Esophagus squamous epithelium (tissue), 5 donors: ENCODE results near the gene UBR3. TPM values are rescaled to one million over a fixed set of nuclear protein-coding genes. Genes with fewer than 3 reads are reported as not detected.

Source experiments
- DNase-seq: peaks from one replicate; lab custom pipeline; 2025; lab: John Stamatoyannopoulos, UW
- H3K27ac ChIP-seq, 4 donors: fragments of 200-600 bp; sonication (generic); one replicate each; pipeline ENCODE4 v1.5.1; 2016 to 2019; ENCODE audit warnings: mild to moderate bottlenecking in 1 of 4
- H3K27me3 ChIP-seq, 4 donors: fragments of 200-600 bp; sonication (generic); 1 replicate in 3 of 4; 2 replicates in 1 of 4; pipeline versions ENCODE4 v1.5.1 to v1.6.0; 2017 to 2021; ENCODE audit warnings: antibody characterized with exemption in 1 of 4
- H3K36me3 ChIP-seq, 3 donors: fragments of 200-600 bp; sonication (generic); one replicate each; pipeline ENCODE4 v1.5.1; 2016 to 2019
- H3K4me1 ChIP-seq, 3 donors: fragments of 200-600 bp; sonication (generic); one replicate each; pipeline ENCODE4 v1.5.1; 2017 to 2019
- H3K4me3 ChIP-seq, 4 donors: fragments of 200-600 bp; sonication (generic); 1 replicate in 3 of 4; 2 replicates in 1 of 4; pipeline ENCODE4 v1.5.1; 2016 to 2019; ENCODE audit warnings: mild to moderate bottlenecking in 2 of 4, moderate library complexity in 1 of 4
- H3K9me3 ChIP-seq, 3 donors: fragments of 200-600 bp; sonication (generic); one replicate each; pipeline ENCODE4 v1.5.1; 2016 to 2019
- CTCF ChIP-seq, 6 experiments: fragments of 450-650 bp in 4 of 6; fragments of 200-600 bp in 2 of 6; sonication (generic) in 2 of 6; IDR thresholded peaks; one replicate each; pipeline ENCODE4 v1.5.1; 2016 to 2019; ENCODE audit warnings: antibody characterized with exemption in 6 of 6, mild to moderate bottlenecking in 4 of 6, moderate library complexity in 4 of 6
- POLR2A ChIP-seq, 4 donors: fragments of 450-650 bp; IDR thresholded peaks; one replicate each; pipeline ENCODE4 v1.6.1; 2017; ENCODE audit warnings: antibody characterized with exemption in 4 of 4, mild to moderate bottlenecking in 4 of 4, moderate library complexity in 3 of 4
- WGBS, 2 donors: methylation state at CpG; one replicate each; pipeline ENCODE4 v1.1.5; 2018; 5-methylcytosine and 5-hydroxymethylcytosine counted together
- intact Hi-C: fragments of 100-400 bp; cut with DNase I; formaldehyde crosslinking; loops from one replicate; pipeline ENCODE4 v1.15.0; 2022
- total RNA-seq, 4 donors: library from RNA; depleted of rRNA; stranded (reverse); fragments of >200 nt; gene quantifications; one replicate each; pipeline ENCODE4 v1.1.0, GENCODE V29; 2016
- donor health status: DM: yes; HTN: yes; CAD: no.

UBR3 gene
- total RNA-seq, 4 donors from 2014 or later = 26.9 to 56.8 (median 43.2) TPM

- Histone ChIP-seq H3K9me3 (no peaks in the 10 kb centered on the region), H3K36me3 (peaks cover 0 to 59% (median 0%) of the 10 kb centered on the region in 3 donors), H3K27me3 (no peaks in the 10 kb centered on the region), H3K27ac (no peak overlapping the region), H3K4me3 (no peak overlapping the region), H3K4me1 (no peaks in the 10 kb centered on the region)
- WGBS, 2 donors = 94 to 96% methylated on average over 2 of the region's 2 CpGs
- TF ChIP-seq POLR2A (IDR thresholded peaks at IDR 0.05) (no peak), CTCF (IDR thresholded peaks at IDR 0.05) (no peak)
- DNase-seq = no peak
- intact Hi-C loops = no loop called here
These were observed 224.9 kb downstream of the UBR3 start for GRCh38 chr2:170052151-170052550.

DNA sequence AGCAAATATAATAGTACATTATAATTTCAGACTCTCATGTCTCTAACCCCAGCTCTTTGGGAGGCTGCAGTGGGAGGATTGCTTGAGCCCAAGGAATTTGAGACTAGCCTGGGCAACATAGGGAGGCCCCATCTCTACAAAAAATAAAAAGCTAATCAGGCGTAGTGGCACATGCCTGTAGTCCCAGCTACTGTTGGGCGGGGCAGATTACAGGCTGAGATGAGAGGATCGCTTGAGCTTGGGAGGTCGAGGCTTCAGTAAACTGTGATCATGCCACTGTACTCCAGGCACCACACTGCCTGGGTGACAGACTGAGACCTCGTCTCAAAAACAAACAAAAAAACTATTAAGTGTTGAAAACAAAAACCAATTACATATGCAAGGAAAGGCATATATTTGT, 227.7 kb downstream of the UBR3 start:
- H3K27me3 ChIP-seq = no peaks in the 10 kb centered on the region
- H3K4me1 ChIP-seq = no peaks in the 10 kb centered on the region
- no peak overlapping the region for H3K27ac ChIP-seq
- H3K9me3 ChIP-seq = no peaks in the 10 kb centered on the region
- H3K36me3 ChIP-seq = peaks cover 0 to 63% (median 0%) of the 10 kb centered on the region in 3 donors
- DNase-seq = no peak
- WGBS, 2 donors = 78 to 97% methylated on average over 5 of the region's 5 CpGs
- TF ChIP-seq CTCF (IDR thresholded peaks at IDR 0.05) (no peak), POLR2A (IDR thresholded peaks at IDR 0.05) (no peak)
- intact Hi-C loops = no loop called here
- no peak overlapping the region for H3K4me3 ChIP-seq

DNA sequence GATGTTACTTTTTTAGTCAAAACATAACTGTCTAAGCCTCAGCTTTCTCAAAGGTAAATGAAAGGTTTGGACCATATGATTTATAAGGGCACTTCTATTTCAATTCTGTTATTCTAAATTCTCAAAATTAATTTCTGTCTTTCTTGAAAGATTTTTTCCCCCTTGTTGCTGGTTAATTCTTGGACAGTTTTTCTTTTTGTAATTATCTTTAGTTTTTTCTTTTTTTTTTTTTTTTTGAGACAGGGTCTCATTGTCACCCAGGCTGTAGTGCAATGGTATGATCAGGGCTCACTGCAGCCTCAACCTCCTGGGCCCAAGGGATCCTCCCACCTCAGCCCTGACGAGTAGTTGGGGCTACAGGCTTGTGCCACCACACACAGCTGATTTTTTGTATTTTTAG, 229.6 kb downstream of the UBR3 start:
- intact Hi-C loops = no loop called here
- WGBS, 2 donors = 80 to 100% methylated on average over 1 of the region's 1 CpG
- no peak overlapping the region for H3K4me3 ChIP-seq
- H3K27me3 ChIP-seq = no peaks in the 10 kb centered on the region
- DNase-seq = no peak
- no peak overlapping the region for H3K27ac ChIP-seq
- no peaks in the 10 kb centered on the region for H3K9me3 ChIP-seq
- TF ChIP-seq CTCF (IDR thresholded peaks at IDR 0.05) (no peak), POLR2A (IDR thresholded peaks at IDR 0.05) (no peak)
- H3K4me1 ChIP-seq = no peaks in the 10 kb centered on the region
- H3K36me3 ChIP-seq = peaks cover 0 to 62% (median 4%) of the 10 kb centered on the region in 3 donors

GRCh38 chr2:170063456-170064235, 236.4 kb downstream of the UBR3 start:
- Histone ChIP-seq H3K27ac (no peak overlapping the region), H3K9me3 (no peaks in the 10 kb centered on the region), H3K36me3 (peaks cover 0 to 78% (median 4%) of the 10 kb centered on the region in 3 donors), H3K4me1 (no peaks in the 10 kb centered on the region), H3K27me3 (no peaks in the 10 kb centered on the region), H3K4me3 (no peak overlapping the region)
- TF ChIP-seq POLR2A (IDR thresholded peaks at IDR 0.05) (no peak), CTCF (IDR thresholded peaks at IDR 0.05) (no peak)
- WGBS, 2 donors = 83 to 85% methylated on average over 2 of the region's 2 CpGs
- no peak for DNase-seq
- intact Hi-C loops = no loop called here

- Histone ChIP-seq H3K4me3 (no peak overlapping the region), H3K36me3 (peaks cover 0 to 60% (median 0%) of the 10 kb centered on the region in 3 donors), H3K4me1 (peaks cover 0 to 12% (median 10%) of the 10 kb centered on the region in 3 donors), H3K27me3 (no peaks in the 10 kb centered on the region), H3K9me3 (no peaks in the 10 kb centered on the region), H3K27ac (no peak overlapping the region)
- no peak for TF ChIP-seq POLR2A (IDR thresholded peaks at IDR 0.05)
- TF ChIP-seq CTCF (IDR thresholded peaks at IDR 0.05) = no peak
- no peak for DNase-seq
- intact Hi-C loops = no loop called here
- WGBS, 2 donors = 100% methylated on average over 2 of the region's 2 CpGs
These were observed 243.5 kb downstream of the UBR3 start for GRCh38 chr2:170070778-170071177.
